Stimulated activated CD8-positive, alpha-beta memory T cell treated with anti-CD3 and anti-CD28 coated beads, Interleukin-15, amount 100 ng/mL, for 48 hours (primary cell): ENCODE measurements around the gene NMRK2.

Experiments used
- DNase-seq, 2 donors: peaks; one replicate each; pipeline ENCODE4 v3.0.0-alpha.2; 2020; ENCODE audit warnings: low read depth in 2 of 2

Gene NMRK2

GRCh38 chr19:3981736-3982681 is 49.1 kb downstream of the NMRK2 start:
- no peak for DNase-seq

DNA sequence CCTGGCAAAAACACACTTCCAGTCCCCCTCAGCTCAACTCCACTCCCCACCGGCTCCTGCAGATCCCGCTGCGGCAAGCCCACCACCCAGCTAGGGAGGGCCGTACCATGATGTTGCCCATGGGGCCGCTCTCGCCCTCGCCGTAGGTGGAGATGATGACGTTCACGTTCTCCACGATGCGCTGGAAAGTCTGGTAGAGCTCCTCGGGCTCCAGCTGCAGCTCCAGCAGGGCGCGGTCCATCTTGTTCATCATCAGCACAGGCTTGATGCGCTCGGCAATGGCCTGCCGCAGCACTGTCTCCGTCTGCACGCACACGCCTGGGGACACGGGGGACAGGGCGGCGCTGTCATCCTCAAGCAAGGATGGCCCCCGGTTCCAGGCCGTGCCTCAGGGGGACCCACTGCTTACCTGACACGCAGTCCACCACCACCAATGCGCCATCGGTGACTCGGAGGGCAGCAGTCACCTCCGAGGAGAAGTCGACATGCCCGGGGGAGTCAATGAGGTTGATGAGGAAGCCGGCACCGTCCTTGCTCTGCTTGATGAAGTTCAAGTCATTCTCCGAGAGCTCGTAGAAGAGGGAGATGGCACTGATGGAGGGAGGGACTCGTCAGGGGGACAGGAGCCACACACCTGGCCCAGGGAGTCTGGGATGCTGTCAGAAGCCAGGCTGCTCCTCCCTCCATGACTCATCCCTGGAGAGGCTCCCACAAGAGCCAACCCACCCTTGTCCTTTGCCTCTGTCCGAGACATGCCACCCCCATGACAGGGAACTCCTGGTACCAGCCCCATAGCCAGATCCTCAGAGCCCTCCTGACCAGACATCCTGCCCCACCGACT is 50.1 kb downstream of the NMRK2 start:
- no peak for DNase-seq

GRCh38 chr19:3983542-3983914 is 50.7 kb downstream of the NMRK2 start:
- DNase-seq = no peak

GRCh38 chr19:3983936-3984583 is 51.2 kb downstream of the NMRK2 start:
- no peak for DNase-seq

- DNase-seq = no peak
Measured at GRCh38 chr19:3984584-3984907, 51.7 kb downstream of the NMRK2 start.

GRCh38 chr19:3984908-3985642 is 52.2 kb downstream of the NMRK2 start, which contains the start of gene EEF2:
Gene EEF2 (minus strand): TSS chr19:3985463. CDS start chr19:3985380, 83 bp downstream.
- peak; percentile 77 to 78 for DNase-seq

DNA sequence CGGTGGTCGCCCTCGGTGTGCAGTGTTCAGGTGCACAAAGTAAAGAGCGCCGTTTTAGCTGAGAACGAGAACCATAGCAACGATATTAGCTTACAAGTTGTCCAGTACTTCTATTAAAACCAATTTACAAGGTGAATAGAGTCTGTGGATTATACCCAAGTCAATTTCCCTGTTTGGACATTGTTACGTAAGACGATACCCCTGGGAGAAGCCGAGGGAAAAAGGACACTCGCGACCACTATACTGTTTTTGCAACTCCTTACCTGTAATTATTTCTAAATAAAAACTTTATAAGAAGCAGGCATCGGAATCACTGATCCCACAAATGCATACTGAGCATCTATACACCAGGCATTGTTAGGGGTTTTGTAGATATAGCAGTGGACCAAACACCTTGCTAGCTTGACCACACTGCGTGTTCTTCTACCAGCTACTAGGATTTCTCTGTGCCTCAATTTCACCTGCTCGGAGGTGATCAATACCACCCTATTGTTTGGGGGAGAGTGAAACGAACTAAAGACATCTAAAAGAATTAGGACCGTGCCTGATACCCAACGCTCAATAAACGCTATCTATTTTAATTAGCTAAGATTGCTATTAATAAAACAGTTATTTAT is 52.9 kb downstream of the NMRK2 start:
- DNase-seq = no peak

- DNase-seq = no peak
Measured at GRCh38 chr19:3986260-3987041, 53.6 kb downstream of the NMRK2 start.

DNA sequence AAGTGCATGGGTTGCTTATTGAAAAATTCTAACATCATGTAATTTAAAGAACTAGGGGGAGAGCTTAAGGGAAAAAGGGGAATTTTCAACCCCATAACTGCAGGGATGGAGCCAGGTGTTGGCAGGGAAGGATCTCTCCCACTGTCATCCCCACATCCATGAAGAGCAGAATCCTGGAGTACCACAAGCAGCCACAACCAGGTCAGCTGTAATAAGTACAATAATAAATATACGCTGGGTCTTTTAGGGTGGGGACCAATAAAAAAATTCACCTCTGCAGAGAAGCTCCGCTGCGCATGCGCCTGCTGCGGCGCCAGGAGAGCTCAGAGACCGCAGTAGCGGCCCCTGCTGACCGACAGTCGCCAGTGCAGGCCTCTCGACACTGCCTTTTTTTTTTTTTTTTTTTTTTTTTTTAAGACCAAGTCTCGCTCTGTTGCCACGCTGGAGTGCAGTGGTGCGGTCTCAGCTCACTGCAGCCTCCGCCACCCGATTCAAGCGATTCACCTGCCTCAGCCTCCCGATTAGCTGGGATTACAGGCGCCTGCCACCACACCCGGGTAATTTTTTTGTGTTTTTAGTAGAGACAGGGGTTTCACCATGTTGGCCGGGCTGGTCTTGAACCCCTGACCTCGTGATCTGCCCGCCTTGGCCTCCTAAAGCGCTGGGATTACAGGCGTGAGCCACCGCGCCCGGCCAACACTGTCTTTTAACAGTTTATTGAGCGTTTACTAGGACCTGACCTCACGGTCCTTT is 54.9 kb downstream of the NMRK2 start:
- peak; percentile 77 to 81 for DNase-seq

DNA sequence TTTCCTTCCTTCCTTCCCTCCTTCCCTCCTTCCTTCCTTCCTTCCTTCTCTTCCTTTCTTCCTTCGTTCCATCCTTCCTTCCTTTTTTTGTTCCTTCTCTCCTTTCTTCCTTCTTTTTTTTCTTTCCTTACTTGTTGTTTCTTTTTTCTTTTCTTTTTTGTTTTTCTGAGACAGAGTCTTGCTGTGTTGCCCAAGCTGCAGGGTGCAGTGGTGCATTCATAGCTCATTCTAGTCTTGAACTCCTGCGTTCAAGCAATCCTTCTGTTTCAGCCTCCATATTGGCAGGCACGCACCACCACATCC is 57.9 kb downstream of the NMRK2 start:
- no peak for DNase-seq
